ENCODE results near the gene DNAH14. TPM values are rescaled to one million over a fixed set of nuclear protein-coding genes. Genes with fewer than 3 reads are reported as not detected.
"Not testable (repeated sequence)": the region's sequence is repeated elsewhere in the genome, so short reads cannot be mapped to it uniquely, and the experiment has no call there.

Gene DNAH14
- total RNA-seq, 1 experiment from 2014 or later = not detected

DNA sequence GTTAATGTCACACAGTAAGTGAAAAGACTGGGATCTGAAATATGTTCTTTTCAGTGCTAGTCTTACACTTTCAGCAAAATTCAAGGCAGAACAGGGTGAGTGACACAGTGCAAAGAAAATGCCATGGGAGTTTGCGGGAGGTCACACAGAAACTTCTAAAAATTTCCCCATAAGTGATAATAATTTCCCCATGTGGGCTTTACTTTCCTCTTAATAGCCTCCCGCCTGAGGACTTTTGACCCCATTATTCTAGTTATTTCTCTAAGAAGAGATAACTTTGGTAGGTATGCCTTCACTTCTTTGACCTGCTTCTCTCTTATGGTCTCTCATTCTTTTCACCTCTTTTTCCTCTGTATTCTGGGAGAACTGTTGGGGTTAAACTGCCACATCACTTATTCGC is 8.1 kb upstream of the DNAH14 start:
- DNase-seq (ENCODE audit: low spot score) = no peak

DNA sequence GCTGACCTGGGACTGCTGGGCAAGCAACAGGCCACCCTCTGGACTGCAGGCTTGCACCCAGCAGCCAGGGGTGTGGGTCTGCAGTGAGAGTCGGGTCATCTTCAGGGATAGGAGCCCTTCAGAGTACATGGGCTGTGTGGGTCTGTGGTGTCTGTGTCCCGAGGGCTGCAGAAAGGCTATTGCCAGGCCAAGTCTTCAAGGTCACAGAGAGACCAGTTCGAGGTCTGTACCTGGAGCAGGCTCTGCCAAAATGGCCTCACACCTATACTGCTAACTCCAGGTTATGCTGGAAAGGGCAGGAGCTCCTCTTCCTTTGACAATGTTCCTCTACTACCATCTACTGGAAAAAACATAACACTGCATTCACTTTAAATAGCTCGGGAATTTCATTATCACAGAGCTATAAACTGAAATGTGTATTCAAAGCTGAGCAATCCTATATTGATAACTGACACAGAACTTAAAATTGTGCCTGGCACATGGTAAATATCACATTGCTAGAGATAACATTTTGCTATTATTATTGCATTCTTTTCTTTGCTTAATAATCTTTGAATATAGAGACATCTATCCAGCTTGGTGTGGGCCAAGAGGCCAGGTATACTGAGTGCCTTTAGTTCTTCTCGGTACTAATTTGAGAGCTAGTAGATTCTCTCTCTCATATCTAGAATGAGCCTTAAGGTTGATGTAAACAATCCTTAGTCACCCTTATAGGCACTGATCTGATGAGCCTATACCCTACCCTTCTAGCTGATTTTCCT is 6.9 kb upstream of the DNAH14 start:
- DNase-seq (ENCODE audit: low spot score) = peak; percentile 44

DNA sequence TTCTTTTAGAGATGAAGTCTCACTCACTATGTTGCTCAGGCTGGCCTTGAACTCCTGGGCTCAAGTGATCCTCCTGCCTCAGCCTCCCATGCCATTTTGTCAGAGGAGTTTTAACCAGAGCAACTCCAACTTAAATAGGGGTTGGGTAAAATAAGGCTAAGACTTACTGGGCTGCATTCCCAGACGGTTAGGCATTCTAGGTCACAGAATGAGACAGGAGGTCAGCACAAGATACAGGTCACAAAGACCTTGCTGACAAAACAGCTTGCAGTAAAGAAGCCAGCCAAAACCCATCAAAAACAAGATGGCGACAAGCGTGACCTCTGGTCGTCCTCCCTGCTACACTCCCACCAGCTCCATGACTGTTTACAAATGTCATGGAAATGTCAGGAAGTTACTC is 5.7 kb upstream of the DNAH14 start:
- no peak for DNase-seq (ENCODE audit: low spot score)

DNA sequence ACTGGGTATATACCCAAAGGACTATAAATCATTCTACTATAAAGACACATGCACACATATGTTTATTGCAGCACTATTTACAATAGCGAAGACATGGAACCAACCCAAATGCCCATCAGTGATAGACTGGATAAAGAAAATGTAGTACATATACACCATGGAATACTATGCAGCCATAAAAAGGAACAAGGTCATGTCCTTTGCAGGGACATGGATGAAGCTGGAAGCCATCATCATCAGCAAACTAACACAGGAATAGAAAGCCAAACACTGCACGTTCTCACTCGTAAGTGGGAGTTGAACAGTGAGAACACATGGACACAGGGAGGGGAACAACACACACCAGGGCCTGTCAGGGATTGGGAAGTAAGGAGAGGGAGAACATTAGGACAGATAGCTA is 1.8 kb upstream of the DNAH14 start:
- DNase-seq (ENCODE audit: low spot score) = not testable (repeated sequence)

DNA sequence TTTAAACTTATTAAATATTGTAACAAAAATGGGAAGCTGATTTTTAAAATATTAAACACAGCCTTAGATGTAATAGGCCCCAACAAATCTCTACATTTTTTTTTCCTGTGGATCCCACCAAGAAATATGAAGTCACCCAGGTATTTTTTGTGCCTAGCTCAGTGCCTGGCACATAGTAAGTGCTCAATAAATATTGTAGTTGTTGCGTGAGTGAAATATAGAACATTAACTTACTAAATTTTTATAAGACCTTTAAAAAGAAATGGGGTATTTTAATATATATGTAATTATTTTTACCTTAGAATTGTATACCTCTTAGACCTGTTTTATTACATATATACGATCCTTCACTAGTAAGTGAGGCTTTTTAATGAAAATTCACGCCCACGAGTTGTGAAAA is 569 bp upstream of the DNAH14 start:
- DNase-seq (ENCODE audit: low spot score) = no peak

DNA sequence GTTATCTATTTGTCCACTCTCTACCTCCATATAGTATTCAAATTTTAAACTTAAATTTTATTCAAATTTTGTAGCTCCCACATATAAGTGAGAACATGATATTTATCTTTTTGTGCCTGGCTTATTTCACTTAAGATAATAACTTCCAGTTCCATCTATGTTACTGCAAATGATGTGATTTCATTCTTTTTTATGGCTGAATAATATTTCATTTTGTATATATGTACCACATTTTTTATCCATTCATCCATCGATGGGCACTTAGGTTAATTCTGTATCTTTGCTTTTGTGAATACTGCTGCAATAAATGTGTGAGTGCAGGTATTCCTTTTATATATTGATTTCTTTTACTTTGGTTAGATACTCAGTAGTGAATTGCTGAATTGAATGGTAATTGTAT is 2.1 kb downstream of the DNAH14 start:
- no peak for DNase-seq (ENCODE audit: low spot score)

DNA sequence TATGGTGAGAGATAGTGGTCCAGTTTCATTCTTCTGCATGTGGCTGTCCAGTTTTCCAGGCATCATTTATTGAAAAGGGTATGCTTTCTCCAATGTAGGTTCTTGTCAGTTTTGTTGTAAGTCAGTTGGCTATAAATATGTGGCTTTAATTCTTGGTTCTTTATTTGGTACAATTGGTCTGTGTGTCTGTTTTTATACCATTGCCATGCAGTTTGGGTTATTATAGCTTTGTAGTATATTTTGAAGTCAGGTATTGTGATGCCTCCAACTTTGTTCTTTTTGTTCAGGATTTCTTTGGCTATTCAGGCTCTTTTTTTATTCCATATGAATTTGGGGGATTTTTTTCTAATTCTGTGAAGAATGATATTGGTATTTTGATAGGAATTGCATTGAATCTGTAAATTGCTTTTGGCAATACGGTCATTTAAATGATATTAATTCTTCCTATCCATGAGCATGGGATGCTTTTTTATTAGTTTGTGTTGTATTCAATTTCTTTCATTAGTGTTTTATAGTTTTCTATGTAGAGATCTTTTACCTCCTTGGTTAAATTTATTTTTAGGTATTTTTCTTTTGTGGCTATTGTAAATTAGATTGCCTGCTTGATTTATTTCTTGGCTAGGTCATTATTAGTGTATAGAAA is 3.3 kb downstream of the DNAH14 start:
- DNase-seq (ENCODE audit: low spot score) = no peak

DNA sequence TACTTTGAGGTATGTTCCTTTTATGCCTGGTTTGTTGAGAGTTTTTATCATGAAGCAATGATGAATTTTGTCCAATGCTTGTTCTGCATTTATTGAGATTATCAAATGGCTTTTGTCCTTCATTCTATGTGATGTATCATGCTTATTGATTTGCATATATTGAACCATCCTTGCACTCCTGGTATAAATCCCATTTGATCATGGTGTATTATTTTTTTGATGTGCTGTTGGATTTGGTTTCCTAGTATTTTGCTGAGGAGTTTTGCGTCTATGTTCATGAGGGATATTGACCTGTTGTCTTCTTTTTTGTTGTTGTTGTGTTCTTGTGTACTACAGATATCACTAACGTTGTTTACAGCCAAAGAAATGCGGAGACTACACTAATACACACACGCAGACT is 4.1 kb downstream of the DNAH14 start:
- no peak for DNase-seq (ENCODE audit: low spot score)

DNA sequence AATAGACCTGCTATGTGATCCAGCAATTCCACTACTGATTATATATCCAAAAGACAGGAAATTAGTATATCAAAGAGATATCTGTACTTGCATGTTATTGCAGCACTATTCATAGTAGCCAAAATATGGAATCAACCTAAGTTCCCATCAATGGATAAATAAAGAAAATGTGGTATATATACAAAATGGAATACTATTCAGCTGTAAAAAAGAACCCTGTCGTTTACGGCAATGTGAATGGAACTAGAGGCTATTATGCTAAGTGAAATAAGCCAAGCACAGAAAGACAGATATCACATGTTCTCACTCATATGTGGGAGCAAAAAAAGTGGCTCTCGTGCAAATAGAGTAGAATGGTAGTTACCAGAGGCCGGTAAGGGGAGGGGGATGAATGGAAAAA is 9.2 kb downstream of the DNAH14 start:
- DNase-seq (ENCODE audit: low spot score) = no peak

DNA sequence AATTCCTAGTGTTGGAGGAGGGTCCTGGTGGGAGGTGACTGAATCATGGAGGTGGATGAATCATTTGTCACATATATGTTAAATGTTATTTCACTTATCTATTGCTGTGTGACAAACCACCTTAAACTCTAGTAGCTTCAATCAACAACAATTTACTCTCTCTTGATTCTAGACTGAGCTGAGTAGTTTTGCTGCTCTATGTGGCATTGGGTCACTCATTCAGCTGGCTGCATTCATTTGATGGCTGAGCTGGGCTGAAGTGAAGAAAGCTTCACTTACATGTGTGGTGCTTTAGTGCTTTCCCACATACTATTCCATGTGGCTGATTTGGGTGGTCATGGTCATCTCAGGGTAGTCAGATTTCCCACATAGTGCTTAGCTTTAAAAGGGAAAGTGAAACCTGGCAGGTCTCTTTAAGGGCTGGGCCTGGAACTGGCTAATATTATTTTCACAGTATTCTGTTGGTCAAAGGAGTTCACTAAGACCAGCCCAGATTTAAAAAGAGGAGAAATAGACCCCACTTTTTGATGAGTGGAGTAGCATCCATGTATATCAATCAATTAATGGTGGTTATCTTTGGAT is 10.5 kb downstream of the DNAH14 start:
- DNase-seq (ENCODE audit: low spot score) = no peak

DNA sequence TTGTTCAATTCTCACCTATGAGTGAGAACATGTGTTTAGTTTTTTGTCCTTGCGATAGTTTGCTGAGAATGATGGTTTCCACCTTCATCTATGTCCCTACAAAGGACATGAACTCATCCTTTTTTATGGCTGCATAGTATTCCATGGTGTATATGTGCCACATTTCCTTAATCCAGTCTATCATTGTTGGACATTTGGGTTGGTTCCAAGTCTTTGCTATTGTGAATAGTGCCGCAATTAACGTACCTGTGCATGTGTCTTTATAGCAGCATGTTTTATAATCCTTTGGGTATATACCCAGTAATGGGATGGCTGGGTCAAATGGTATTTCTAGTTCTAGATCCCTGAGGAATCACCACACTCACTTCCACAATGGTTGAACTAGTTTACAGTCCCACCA is 11.3 kb downstream of the DNAH14 start:
- not testable (repeated sequence) for DNase-seq (ENCODE audit: low spot score)

DNA sequence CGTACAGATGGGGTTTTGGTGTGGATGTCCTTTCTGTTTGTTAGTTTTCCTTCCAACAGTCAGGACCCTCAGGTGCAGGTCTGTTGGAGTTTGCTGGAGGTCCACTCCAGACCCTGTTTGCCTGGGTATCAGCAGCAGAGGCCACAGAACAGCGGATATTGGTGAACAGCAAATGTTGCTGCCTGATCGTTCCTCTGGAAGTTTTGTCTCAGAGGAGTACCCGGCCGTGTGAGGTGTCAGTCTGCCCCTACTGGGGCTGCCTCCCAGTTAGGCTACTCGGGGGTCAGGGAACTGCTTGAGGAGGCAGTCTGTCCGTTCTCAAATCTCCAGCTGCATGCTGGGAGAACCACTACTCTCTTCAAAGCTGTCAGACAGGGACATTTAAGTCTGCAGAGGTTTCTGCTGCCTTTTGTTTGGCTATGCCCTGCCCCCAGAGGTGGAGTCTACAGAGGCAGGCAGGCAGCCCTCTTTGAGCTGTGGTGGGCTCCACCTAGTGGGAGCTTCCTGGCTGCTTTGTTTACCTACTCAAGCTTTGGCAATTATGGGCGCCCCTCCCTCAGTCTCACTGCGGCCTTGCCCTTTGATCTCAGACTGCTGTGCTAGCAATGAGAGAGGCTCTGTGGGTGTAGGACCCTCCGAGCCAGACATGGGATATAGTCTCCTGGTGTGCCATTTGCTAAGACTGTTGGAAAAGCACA is 16.3 kb downstream of the DNAH14 start:
- DNase-seq (ENCODE audit: low spot score) = not testable (repeated sequence)

DNA sequence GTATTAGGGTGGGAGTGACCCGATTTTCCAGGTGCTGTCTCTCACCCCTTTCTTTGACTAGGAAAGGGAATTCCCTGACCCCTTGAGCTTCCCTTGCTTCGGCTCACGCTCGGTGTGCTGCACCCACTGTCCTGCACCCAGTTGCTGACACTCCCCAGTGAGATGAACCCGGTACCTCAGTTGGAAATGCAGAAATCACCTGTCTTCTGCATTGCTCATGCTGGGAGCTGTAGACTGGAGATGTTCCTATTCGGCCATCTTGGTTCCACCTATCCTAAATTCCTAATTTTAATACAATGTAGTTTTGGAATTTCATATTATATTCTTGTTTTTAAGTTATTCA is 16.8 kb downstream of the DNAH14 start:
- not testable (repeated sequence) for DNase-seq (ENCODE audit: low spot score)

DNA sequence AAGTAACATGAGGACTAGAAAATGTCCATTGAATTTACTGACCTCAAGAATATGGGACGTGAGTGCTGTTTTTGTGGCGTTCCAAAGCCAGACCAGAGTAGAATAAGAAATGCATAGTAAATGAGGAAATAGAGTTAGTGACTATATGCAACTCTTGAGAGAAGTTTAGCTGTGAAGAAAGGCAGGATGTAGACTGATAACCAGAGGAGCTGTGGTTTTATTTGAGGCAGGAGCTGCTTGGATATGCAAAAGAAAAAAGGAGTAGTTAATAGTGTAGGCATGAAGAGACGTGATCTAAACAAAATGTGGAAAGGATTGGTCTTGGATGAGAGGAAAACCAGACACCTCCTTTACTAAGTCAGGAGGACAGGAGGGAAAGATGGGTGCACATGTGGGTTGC is 28.2 kb downstream of the DNAH14 start:
- DNase-seq (ENCODE audit: low spot score) = no peak

DNA sequence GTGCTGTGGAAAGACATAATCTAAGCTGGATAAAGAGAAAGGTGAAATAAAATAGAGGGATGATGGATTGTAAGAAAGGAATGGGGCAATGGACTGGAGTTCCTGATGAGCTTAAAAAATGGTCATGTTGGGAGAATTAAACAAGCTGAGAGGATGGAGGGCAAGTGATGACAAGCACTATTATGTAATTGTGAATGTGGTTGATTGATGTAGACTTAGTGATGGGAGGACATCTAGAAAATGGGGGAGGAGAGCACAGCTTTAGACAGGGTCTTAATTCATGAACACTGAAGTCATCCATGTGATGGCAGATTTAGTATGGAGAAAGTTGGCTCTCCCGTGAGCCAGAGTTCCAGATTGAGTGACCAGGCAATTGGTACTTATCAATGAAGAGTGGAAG is 29.0 kb downstream of the DNAH14 start:
- DNase-seq (ENCODE audit: low spot score) = no peak

DNA sequence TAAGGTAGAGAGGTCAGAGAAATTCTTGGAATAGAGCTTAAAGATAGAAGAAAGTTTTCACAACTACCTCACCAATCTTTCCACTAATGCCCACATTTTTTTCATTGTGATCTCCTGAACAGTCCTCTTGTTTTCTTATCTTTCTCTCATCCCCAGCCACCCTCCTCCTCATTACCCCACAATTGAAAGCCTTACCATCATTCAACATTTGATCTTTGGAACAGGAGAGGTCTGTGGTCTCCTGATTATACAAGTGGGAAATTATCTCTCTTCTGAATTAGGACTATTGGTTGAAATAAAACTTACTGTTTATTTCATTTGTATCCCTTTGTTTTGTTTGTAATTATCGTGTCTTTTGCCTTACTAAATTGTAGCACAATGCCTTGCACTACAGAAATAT is 29.6 kb downstream of the DNAH14 start:
- DNase-seq (ENCODE audit: low spot score) = no peak

DNA sequence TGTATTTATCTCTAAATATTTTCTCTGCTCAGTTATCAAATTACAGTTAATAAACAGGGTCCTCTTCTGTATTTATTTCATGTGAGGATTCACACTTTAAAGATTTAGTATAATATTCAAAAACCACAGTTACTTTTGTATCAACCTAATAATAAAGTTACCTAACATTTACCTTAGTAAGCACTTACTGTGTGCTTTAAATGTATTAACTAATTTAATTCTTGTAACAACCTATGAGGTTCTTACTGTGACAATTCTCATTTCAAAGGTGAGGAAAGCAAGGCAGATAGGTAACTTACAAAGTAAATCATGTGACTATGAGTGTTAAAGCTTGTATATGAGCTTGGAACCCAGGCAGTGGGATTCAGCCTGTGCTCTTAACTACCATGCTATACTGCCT is 30.2 kb downstream of the DNAH14 start:
- no peak for DNase-seq (ENCODE audit: low spot score)

DNA sequence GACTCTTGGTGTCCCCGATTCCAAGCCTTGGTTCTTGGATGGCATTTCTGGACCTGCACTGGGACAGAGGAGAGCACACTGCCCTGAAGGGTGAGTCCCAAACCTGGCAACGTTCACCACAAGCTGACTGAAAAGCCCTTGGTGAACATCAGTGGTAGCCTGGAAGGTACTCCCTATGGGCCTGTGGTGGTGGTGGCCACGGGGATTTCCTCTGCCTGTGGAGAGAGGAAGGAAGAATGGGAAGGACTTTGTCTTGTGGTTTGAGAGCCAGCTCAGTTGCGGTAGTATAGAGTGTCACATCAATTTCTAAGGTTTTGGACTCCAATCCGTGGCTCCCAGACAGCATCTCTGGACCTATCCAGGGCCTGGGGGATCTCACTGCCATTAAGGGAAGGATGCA is 50.7 kb downstream of the DNAH14 start:
- DNase-seq (ENCODE audit: low spot score) = no peak

DNA sequence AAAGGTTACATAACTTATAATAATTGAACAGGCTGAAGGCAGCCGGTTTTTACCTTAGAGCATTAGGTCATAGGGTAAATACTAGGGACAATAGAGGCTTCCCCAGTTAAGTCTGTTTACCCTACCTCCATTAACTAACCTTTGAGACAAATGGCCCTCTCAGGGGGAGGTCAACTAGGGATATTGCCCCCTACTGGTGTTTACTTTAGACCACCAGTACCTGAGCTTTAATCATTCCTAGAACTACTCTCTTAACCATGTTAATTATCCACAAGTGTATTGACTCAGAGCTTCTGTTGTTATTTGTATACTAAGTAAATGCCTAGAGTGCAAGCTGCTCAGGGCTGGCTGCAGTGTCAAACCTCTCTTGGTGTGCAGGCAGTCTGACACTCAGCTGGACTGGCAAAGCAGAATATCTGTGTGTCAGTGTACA is 52.5 kb downstream of the DNAH14 start:
- not testable (repeated sequence) for DNase-seq (ENCODE audit: low spot score)

DNA sequence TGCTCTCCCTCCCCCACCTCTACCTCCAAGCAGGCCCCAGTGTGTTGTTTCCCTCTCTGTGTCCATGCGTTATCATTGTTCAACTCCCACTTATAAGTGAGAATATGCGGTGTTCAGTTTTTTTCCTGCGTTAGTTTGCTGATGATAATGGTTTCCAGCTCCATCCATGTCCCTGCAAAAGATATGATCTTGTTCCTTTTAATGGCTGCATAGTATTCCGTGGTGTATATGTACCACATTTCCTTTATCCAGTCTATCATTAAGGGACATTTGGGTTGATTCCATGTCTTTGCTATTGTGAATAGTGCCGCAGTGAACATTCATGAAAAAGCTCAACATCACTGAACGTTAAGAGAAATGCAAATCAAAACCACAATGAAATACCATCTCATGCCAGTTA is 58.6 kb downstream of the DNAH14 start:
- no peak for DNase-seq (ENCODE audit: low spot score)

DNA sequence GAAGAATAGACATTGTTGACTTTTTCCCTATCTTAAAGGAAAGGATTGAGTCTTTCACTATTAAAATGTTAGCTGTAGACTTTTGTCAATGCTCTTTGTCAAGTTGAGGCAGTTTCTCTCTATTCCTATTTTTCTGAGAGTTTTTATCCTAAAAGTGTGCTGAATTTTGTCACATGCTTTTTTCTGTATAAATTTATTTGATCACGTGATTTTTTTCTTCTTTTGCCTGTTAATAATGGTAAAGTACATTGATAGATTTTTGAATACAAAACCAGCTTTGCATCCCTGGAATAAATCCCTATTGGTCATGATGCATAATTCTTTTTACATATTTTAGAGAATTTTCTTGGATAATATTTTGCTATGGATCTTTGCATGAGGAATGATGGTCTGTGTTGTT is 60.1 kb downstream of the DNAH14 start:
- DNase-seq (ENCODE audit: low spot score) = no peak

DNA sequence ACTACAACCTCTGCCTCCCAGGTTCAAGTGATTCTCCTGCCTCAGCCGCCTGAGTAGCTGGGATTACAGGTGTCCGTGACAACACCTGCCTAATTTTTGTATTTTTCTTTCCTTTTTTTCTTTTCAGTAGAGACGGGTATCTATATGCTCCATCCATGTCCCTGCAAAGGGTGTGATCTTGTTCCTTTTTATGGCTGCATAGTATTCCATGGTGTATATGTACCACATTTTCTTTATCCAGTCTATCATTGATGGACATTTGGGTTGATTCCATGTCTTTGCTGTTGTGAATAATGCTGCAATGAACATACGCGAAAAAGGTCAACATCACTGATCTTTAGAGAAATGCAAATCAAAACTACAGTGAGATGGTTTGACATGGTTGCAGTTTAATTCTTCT is 62.1 kb downstream of the DNAH14 start:
- not testable (repeated sequence) for DNase-seq (ENCODE audit: low spot score)

DNA sequence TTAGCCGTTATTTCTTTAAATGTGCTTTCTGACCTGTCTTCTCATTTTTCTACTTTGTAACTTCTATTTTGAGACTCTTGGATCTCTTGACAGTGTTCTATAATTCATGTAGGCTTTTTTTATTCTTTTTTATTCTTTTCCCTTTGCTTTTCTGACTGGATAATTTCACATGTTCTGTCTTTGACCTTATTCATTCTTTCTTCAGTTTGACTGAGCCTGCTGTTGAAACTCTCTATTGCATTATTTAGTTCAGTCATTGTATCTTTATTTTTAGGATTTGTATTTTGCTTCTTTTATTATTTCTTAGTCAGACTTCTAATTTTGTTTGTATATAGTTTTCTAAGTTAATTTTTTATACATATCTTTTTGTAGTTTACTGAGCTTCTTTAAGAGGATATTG is 66.1 kb downstream of the DNAH14 start:
- DNase-seq (ENCODE audit: low spot score) = no peak
